GM12892 (cell line): Measurements from ENCODE around the gene TARM1.
"Not testable (repeated sequence)": the region's sequence is repeated elsewhere in the genome, so short reads cannot be mapped to it uniquely, and the experiment has no call there.

Experiments used
- DNase-seq: peaks from one replicate; pipeline ENCODE4 v3.0.0; 2011; ENCODE audit not compliant: insufficient read length
- FAIRE-seq: peaks from 2 replicates; lab custom pipeline; 2011; peaks lifted over from hg19 to GRCh38; lab: Jason Lieb, UNC
- POLR2A ChIP-seq: IDR thresholded peaks from 2 replicates; pipeline ENCODE4 v1.6.1; 2011; ENCODE audit warnings: low read depth, low read length, control low read depth
- POLR2AphosphoS5 ChIP-seq: IDR thresholded peaks from 2 replicates; pipeline ENCODE4 v1.6.1; 2011; ENCODE audit warnings: low read depth, low read length, control low read depth
- TAF1 ChIP-seq: IDR thresholded peaks from 2 replicates; pipeline ENCODE4 v1.6.1; 2011; ENCODE audit warnings: low read depth, mild to moderate bottlenecking, control low read depth, low read length, borderline replicate concordance

The TARM1 gene

GRCh38 chr19:54040003-54040402, 41.2 kb downstream of the TARM1 start:
- no peak for FAIRE-seq
- TF ChIP-seq POLR2A (no peak), TAF1 (no peak), POLR2AphosphoS5 (no peak)
- DNase-seq = no peak

DNA sequence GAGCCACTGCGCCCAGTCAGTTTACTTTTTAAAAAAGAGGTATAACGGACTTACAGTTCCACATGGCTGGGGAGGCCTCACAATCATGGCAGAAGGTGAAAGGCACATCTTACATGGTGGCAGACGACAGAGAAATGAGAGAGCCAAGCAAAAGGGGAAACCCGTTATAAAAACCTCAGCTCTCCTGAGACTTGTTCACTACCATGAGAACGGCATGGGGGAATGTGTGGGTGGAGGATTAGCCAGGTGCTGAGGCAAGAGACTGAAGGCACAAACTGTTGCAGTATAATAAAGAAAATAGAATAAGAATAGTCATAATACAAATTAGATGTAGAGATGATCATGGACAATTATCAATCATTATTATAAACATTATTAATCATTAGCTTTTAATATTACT, 44.6 kb downstream of the TARM1 start:
- DNase-seq, FAIRE-seq: not testable (repeated sequence)

DNA sequence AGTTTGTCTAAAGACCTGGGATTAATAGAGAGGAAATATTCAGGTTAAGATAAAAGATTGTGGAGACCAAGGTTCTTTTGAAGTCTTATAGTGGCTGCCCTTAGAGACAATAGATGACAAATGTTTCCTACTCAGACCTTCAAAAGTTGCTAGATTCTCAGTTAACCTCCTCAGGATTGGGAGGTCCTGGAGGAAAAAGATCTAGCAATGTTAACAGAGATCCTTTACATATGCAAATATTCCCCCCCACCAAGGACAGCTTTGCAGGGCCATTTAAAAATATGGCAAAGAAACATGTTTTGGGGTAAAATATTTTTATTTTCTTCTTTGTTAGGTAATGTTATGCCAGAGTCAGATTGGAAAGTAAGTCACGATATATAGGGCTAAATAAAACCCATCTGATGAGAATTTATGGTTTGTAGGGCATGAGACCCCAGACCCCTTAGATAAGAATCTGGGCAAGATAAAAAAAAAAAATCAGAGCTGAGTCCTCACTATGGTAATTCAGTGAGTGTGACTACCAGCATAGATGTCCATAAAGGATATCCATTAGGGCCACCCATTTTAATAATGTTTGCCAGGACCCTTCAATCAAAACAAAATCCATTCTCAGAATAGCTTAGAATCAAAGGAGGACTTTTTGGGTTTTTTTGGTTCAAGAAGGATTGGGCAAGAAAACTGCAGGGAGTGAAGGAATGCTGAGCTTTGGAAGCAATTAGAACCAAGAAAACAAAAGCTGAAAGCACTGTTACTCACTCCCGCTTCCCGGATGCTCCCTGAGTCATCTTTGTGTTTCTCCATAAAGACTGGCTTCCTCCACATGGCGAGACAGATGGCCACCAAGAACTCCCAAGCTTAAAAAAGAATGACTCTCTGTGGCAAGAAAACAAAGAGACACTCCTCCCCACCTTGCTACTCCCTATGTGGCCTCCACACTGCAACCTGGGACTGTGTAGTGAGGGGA, 45.7 kb downstream of the TARM1 start:
- FAIRE-seq (no peak), DNase-seq (no peak)
- TF ChIP-seq POLR2AphosphoS5 (no peak), TAF1 (no peak), POLR2A (no peak)

- TF ChIP-seq TAF1 = no peak
- no peak for TF ChIP-seq POLR2AphosphoS5
- TF ChIP-seq POLR2A = no peak
- FAIRE-seq = no peak
- no peak for DNase-seq
Measured at GRCh38 chr19:54030895-54031586, 50.1 kb downstream of the TARM1 start.

- FAIRE-seq = no peak
- DNase-seq = no peak
Measured at GRCh38 chr19:54029930-54030490, 51.2 kb downstream of the TARM1 start.

GRCh38 chr19:54029301-54029700, 51.9 kb downstream of the TARM1 start:
- TF ChIP-seq POLR2A (no peak), TAF1 (no peak), POLR2AphosphoS5 (no peak)
- no peak for DNase-seq
- FAIRE-seq = no peak

More at GRCh38 chr19:54029930-54030490, 51.2 kb downstream of the TARM1 start:
- TF ChIP-seq TAF1 (no peak), POLR2AphosphoS5 (no peak), POLR2A (no peak)

- DNase-seq = no peak
- TF ChIP-seq POLR2AphosphoS5 = no peak
- no peak for TF ChIP-seq POLR2A
- TF ChIP-seq TAF1 = no peak
- FAIRE-seq = no peak
Measured at GRCh38 chr19:54026656-54027055, 54.5 kb downstream of the TARM1 start.

DNA sequence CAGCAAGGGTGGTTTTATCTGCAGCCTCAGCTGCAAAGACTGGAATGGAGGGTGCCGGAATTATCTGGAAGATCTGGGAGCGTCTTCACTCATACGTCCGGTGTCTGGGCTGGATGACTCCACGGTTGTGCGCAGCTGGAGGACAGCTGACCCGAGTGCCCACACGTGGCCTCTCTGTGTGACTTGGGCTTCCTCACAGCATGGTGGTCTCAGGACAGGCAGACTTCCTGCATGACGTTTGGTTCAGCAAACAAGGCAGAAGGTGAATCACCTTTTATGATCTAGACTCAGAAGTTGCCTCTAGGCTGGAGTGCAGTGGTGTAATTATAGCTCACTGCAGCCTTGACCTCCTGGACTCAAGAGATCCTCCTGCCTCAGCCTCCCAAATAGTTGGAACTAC, 56.5 kb downstream of the TARM1 start:
- no peak for DNase-seq
- FAIRE-seq = no peak
- TF ChIP-seq TAF1 (no peak), POLR2A (no peak), POLR2AphosphoS5 (no peak)

DNA sequence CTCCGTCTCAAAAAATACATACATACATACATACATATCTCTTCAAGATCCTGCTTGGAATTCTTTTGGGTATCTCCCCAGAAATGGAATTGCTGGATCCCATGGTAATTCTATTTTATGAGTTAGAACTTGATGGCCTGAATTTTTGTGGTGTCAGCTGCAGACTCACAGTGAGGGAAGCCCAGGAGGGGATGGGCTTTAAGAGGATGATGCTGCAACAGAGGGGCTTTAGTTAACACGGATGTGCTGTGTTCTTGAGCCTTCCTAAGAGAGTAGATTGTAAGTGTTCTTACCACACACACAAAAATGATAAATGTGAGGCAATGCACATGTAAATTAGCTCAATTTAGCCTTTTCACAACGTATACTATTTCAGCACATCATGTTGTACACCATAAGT, 58.0 kb downstream of the TARM1 start:
- no peak for DNase-seq
- no peak for FAIRE-seq
- TF ChIP-seq POLR2A (no peak), POLR2AphosphoS5 (no peak), TAF1 (no peak)

GRCh38 chr19:54021932-54022331, 59.2 kb downstream of the TARM1 start:
- no peak for FAIRE-seq
- DNase-seq = no peak
- TF ChIP-seq POLR2A (no peak), TAF1 (no peak), POLR2AphosphoS5 (no peak)

- TF ChIP-seq TAF1 (no peak), POLR2AphosphoS5 (no peak), POLR2A (no peak)
- FAIRE-seq (no peak), DNase-seq (no peak)
Measured at GRCh38 chr19:54021363-54021762, 59.8 kb downstream of the TARM1 start.
